H54 (cell line): Measurements from ENCODE around the gene MBLAC1.

Experiments
- DNase-seq: peaks from one replicate; pipeline ENCODE4 v3.0.0; 2011; ENCODE audit warnings: low spot score, mixed read lengths; ENCODE audit not compliant: insufficient read length
- FAIRE-seq: peaks from 3 replicates; lab custom pipeline; 2011; peaks lifted over from hg19 to GRCh38; lab: Jason Lieb, UNC
- POLR2A ChIP-seq: IDR thresholded peaks from 2 replicates; pipeline ENCODE4 v1.6.1; 2011; ENCODE audit warnings: low read depth, mild to moderate bottlenecking, low read length

MBLAC1 gene

GRCh38 chr7:100126931-100127865 lies at the start of gene MBLAC1:
TSS of gene MBLAC1 (plus strand) at chr7:100126967. CDS start at chr7:100127396, 429 bp downstream.
- peak; percentile 72 for TF ChIP-seq POLR2A
- DNase-seq (peak; percentile 78), FAIRE-seq (no peak)

- DNase-seq (no peak), FAIRE-seq (no peak)
- no peak for TF ChIP-seq POLR2A
These were observed 49.6 kb upstream of the MBLAC1 start for GRCh38 chr7:100077205-100077604.

- no peak for FAIRE-seq
- no peak for TF ChIP-seq POLR2A
- DNase-seq, result no peak
These were observed 47.7 kb upstream of the MBLAC1 start for GRCh38 chr7:100079024-100079560.

DNA sequence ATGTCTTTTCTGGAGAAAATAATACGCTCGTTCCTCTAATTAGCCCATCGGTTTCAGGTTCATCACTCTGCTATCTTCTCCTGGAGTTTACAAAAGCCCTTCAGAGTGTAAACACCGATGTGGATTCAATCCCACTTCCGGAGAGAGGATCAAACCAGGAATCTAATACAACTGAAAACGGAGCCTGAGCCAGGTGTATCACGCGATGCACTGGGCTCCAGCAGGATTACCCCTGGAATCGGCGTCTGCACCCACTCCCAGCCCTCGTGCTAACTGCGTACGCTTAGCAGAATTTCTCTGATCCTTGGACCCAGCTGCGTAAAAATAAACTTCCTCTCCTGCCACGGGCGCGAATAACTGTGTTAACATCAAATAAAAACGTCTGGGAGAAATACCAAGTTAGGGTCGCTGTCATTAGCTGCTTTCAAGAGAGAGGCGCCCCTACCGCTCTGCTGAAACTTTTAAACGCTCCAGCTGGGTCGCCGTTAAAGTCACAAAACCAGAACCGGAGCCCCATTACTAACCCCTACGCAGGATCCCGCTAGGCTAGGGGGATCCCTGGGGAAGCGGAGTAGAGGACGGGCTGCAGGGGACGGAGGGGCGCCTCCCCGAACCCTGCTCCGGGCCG lies 45.7 kb upstream of the MBLAC1 start:
- TF ChIP-seq POLR2A, result no peak
- FAIRE-seq, result no peak

DNA sequence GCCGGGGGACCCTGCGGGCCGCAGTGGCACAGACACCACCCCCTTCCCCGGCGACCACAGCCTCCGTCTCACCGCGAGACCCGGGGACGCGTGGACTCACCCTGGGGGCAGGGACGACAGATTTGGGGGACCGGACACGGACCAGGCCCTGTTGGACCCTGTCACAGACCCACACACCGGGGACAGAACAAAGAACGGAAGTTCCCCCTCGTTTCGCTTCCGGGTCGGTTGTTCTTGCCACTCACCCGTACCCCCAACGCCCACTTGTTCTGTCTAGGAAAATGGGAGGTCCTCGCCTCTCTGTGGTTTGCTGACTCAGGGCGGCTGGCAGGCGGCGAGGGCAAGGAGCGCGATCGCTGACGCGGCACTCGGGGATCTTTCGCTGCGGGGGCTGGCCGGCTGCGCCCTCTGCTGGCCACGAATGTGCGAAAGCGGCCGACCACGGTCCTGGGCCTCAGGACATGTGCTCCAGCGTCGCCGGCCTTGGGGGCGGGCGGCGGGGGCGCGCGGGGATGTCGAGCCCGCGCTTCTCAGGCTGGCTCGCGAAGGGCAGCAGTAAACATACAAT lies 45.1 kb upstream of the MBLAC1 start, which contains the start of gene ZNF3:
Gene ZNF3 (minus strand): TSS at position 189 of the 568 bp plus-strand sequence. CDS start 4,366 bp downstream, outside the sequence.
- peak; percentile 39; the same call in 1 of the 2 replicates for TF ChIP-seq POLR2A
- peak; percentile 36 for FAIRE-seq
- peak; percentile 94 for DNase-seq

More for the DNA sequence above, 45.7 kb upstream of the MBLAC1 start:
- no peak for DNase-seq

GRCh38 chr7:100082978-100083377 lies 43.8 kb upstream of the MBLAC1 start:
- TF ChIP-seq POLR2A, result no peak
- DNase-seq (no peak), FAIRE-seq (no peak)

GRCh38 chr7:100085515-100085914 lies 41.3 kb upstream of the MBLAC1 start:
- FAIRE-seq (no peak), DNase-seq (no peak)
- TF ChIP-seq POLR2A, result no peak

DNA sequence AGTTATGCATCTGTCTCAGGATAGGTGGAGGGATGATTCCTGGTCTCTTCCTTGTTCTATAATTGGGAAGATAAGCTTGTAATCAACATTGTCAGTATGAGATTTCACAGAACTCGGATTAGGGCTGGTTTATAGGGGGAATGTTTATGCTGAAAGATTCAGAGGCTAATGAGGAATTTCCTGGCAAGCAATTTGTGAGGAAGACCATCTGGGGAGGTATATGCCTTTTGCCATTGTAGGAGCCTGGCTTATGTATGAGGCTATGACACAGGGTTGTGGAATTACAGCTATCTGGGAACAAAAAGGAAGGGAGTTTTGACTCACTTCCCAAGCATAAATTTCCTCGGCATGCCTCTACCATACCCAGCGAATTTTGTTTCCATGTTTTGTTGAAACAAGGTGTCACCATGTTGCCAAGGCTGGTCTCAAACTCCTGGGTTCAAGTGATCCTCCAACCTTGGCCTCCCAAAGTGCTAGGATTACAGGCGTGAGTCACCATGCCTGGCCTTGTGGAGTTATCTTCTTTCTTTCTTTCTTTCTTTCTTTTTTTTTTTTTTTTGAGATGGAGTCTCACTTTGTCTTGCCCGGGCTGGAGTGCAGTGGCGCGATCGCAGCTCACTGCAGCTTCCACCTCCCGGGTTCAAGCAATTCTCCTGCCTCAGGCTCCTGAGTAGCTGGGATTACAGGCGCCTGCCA lies 39.6 kb upstream of the MBLAC1 start:
- no peak for TF ChIP-seq POLR2A
- FAIRE-seq, result peak; percentile 20
- peak; percentile 61 for DNase-seq

GRCh38 chr7:100088095-100088620 lies 38.6 kb upstream of the MBLAC1 start:
- no peak for DNase-seq
- no peak for FAIRE-seq
- TF ChIP-seq POLR2A, result no peak

- TF ChIP-seq POLR2A, result peak; percentile 93
- DNase-seq (no peak), FAIRE-seq (no peak)
These were observed 37.9 kb upstream of the MBLAC1 start, which contains the start of gene COPS6 for GRCh38 chr7:100088621-100089457. TSS of gene COPS6 (plus strand) at chr7:100088969. CDS start at chr7:100088991, 22 bp downstream.

GRCh38 chr7:100089458-100090196 lies 37.1 kb upstream of the MBLAC1 start:
- DNase-seq (no peak), FAIRE-seq (no peak)
- no peak for TF ChIP-seq POLR2A
